ENCODE results near the gene HSDL1.

The HSDL1 gene

DNA sequence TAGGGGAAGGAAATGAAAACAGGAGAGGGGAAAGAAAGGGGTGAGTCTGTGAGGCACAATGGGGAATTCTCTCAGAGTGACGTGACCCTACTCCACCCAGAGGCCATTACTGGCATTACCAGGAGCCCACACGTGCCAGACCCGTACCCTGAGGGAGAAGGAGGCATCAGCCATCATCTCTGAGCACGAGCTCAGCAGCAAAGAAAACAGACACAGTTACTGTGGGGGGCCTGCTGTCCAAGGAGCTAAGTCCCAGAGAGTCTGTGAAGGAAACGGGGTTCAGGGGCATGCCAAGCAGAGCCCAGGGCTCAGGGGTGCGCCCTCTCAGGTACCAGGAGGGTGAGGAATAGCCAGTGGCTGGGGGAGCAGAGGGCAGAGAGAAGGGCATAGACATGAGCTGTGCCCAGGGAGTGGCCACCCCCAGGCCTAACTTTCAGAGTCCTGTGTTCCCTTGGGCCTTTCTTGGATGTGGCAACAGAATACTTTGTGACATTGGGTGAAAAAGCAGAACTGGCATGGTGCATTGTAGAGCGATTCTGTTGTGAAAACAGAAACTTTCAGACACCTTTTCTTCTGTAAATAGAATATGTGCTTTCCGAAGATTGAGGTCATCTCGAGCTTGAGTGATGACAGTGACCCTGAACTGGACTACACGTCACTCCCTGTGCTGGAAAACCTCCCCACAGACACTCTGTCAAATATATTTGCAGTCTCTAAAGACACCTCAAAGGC is 30.5 kb upstream of the HSDL1 start:
- peak; percentile 4 to 12 for DNase-seq

GRCh38 chr16:84174396-84174795 is 29.4 kb upstream of the HSDL1 start:
- DNase-seq: no peak

DNA sequence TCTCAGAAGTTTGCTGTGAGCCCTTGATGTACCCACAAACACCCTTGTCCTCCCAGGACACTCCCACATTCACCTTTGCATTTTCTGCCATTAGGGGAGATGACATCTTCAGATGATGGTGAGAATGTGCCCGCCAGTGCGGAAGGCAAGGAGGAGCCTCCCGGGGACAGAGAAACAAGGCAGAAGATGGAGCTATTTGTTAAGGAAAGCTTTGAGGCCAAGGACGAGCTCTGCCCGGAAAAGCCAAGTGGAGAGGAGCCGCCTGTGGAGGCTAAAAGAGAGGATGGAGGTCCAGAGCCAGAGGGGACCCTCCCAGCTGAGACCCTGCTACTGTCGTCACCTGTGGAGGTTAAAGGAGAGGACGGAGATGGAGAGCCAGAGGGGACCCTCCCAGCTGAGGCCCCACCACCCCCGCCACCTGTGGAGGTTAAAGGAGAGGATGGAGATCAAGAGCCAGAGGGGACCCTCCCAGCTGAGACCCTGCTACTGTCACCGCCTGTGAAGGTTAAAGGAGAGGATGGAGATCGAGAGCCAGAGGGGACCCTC is 24.9 kb upstream of the HSDL1 start:
- DNase-seq: no peak

GRCh38 chr16:84166796-84167695 is 22.1 kb upstream of the HSDL1 start:
- DNase-seq: no peak

- DNase-seq: no peak
Measured at GRCh38 chr16:84165746-84166145, 20.8 kb upstream of the HSDL1 start.

GRCh38 chr16:84161801-84162200 is 16.8 kb upstream of the HSDL1 start:
- no peak for DNase-seq

GRCh38 chr16:84161037-84161436 is 16.1 kb upstream of the HSDL1 start:
- no peak for DNase-seq

DNA sequence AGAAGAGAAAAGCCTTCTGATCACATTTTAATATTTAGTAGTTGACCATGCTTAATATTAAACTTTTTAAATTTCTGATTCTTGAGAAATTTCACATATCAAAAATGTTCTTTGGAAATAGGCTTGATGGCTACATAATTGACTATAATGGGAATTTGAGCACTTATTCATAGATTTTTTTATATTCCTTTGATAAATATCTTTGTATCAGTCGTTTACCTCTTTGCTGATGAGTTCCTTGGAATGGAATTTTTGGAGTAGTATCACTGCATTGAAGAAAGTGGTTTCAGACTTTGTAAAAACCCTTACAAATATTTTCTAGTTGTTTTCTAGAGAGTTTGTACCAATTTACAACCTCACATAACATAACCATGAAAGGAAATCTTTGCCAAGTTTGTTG is 14.8 kb upstream of the HSDL1 start:
- DNase-seq: no peak

- DNase-seq: no peak
Measured at GRCh38 chr16:84159007-84159406, 14.0 kb upstream of the HSDL1 start.

DNA sequence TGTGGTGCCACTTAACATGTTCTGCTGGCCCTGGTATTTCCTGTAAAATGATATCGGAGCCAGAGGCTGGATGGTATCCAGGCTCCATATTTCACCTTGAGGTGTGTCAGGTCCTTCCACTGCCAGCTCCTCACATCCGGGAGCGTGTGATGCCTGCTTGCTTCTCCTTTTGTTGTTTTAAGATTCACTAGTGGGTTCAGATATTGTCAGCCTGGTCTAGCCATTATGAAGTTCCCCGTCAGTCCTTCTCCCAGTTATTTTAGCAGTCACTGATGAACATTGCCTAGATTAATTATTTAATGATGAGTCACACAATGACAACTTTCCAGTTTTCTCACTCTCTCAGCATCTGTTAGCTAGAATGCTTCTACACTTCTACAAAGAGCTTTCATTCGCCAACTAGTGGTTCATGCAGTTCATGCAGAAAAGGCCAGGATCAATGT is 11.4 kb upstream of the HSDL1 start:
- no peak for DNase-seq

DNA sequence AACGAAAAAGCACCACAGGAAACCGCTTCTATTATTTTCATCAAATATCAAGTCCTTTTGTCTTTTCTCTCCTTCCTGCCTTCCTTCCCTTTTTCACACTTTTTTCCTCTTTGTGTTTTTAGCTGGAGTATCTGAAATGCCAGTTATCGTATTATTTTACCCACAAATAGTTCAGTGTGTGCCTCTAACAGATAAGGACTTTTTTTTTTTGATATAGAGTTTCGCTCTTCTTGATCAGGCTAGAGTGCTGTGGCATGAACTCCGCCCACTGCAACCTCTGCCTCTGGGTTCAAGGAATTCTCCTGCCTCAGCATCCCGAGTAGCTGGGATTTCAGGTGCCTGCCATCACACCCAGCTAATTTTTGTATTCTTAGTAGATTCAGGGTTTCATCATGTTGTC is 10.8 kb upstream of the HSDL1 start:
- DNase-seq: no peak

- DNase-seq: no peak
Measured at GRCh38 chr16:84155226-84155625, 10.2 kb upstream of the HSDL1 start.

DNA sequence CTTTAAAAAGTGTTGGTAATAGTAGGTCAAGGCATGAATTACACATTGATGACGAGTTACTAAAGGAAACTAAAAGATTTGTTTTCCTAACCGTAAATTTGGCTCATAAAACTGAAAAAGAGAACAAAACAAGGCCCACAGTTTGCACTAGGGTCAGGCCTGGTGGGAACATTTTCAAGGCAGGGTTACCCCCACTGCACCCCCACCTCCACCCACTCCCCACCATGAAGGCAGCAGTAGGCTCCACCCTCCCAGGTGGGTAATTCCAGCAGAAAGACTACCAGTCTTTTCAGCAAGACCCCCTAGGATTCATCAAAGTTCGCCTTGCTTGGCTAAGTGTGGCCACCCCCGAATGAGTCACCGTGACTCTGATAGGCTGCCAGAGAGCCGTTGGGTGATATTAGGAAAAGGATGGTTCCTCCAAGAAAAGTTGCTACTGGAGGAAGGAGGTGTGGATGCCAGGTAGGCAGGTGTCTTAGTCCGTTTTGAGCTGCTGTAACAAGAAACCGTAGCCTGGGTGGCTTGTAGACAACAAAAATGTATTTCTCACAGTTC is 8.8 kb upstream of the HSDL1 start:
- DNase-seq: no peak

GRCh38 chr16:84150926-84151325 is 5.9 kb upstream of the HSDL1 start:
- DNase-seq: no peak

GRCh38 chr16:84144209-84144858 is 643 bp downstream of the HSDL1 start:
- peak in 1 of 2 experiments; percentile 1 for DNase-seq

GRCh38 chr16:84143784-84144199 is 1.2 kb downstream of the HSDL1 start:
- no peak for DNase-seq

- no peak for DNase-seq
Measured at GRCh38 chr16:84143081-84143480, 1.9 kb downstream of the HSDL1 start.

DNA sequence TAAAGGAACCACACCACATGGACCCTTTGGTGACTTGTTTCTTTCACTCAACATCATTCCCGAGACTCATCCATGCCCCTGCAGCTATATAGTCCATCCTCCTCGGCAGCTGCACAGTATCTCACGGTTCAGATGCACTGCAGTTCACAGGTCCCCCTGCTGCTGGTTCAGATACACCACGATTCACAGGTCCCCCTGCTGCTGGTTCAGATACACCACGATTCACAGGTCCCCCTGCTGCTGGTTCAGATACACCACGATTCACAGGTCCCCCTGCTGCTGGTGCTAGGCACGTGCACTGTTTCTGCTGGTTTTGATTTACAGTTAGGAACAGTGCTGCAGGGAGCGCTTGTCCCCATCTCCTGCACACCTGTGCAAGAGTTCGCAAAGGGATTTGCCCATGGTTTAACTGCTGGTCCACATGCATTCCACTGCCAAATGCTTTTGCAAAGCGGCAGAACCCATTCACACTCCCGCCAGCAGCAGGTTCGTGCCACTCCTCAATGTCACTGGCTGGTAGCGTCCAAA is 3.8 kb downstream of the HSDL1 start:
- no peak for DNase-seq

DNA sequence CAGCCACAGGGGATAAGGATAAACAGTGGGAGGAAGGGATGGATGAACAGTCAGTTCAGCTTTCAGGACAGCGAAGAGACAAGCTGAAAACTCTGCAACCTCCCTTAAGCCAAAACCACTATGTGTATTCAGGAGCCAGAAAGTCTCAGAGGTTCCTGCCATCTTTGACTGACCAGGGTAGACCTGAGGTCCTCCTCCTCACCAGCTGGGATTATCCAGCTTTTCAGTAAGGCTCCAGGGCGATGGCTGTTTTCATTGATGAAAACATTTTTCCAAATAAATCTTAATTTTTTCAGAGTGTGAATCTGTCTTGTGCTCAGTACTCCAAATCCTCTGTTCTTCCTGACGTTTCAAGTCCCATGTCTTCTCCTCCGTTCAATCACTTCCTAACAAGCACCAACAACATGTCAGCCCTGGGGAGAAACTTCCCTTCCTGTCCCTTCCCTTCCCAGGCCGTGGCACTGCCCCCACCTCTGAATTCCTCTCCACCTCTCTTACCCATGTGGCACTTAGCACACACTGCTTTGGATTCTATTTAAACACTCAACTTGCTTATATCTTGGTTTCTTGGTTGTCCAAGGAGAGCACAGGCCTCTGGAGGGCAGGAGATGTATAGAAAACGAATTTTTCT is 5.2 kb downstream of the HSDL1 start:
- no peak for DNase-seq

GRCh38 chr16:84138824-84139627 is 6.0 kb downstream of the HSDL1 start:
- no peak for DNase-seq

DNA sequence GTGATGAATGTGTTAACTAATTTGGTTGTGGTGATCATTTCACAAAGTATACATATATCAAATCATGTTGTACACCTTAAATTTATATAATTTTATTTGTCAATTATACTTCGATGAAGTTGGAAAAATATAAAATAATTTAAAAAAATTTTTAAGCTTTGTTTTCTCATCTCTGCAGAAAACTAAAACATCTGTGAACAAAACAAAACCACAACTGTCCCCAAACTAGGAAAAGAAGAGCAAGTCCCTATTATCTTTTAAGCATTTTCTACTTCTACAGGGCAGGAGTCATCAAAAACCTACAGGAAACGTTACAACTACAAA is 6.5 kb downstream of the HSDL1 start:
- DNase-seq: no peak

Measured in NCI-H1930 (cell line).